ENCODE measurements around the gene LIPC.

- TF ChIP-seq CTCF (IDR thresholded peaks at IDR 0.05) (no peak), POLR2A (IDR thresholded peaks at IDR 0.05) (no peak)
These were observed 6.0 kb upstream of the LIPC start for GRCh38 chr15:58425834-58426233.
